Heart left ventricle (tissue), 16 donors: ENCODE data around the gene CRADD. TPM values are rescaled to one million over a fixed set of nuclear protein-coding genes. Genes with fewer than 3 reads are reported as not detected.

ENCODE experiments used
- ATAC-seq, 4 donors: fragments of 200-7000 bp; cut with Tn5 transposase; one replicate each; pipeline ENCODE4 v1.9.1; 2020 to 2022; ENCODE audit warnings: moderate library complexity in 4 of 4, mild to moderate bottlenecking in 3 of 4, moderate number of reproducible peaks in 1 of 4
- DNase-seq, 5 donors: peaks; one replicate each; pipeline ENCODE4 v3.0.0-alpha.2; 2020
- H3K27ac ChIP-seq, 12 donors: fragments of 200-600 bp; sonication (generic) in 4 of 12; one replicate each; pipeline versions ENCODE4 v1.5.0 to v1.8.0; 2016 to 2022; ENCODE audit warnings: mild to moderate bottlenecking in 2 of 12
- H3K27me3 ChIP-seq, 9 donors: fragments of 200-600 bp; sonication (generic) in 2 of 9; one replicate each; pipeline versions ENCODE4 v1.5.1 to v1.8.0; 2016 to 2022; ENCODE audit warnings: mild to moderate bottlenecking in 3 of 9
- H3K36me3 ChIP-seq, 9 donors: fragments of 200-600 bp; sonication (generic) in 2 of 9; one replicate each; pipeline versions ENCODE4 v1.5.0 to v1.8.0; 2018 to 2022; ENCODE audit warnings: mild to moderate bottlenecking in 2 of 9
- H3K4me1 ChIP-seq, 12 donors: fragments of 200-600 bp; sonication (generic) in 4 of 12; one replicate each; pipeline versions ENCODE4 v1.5.0 to v1.8.0; 2016 to 2022; ENCODE audit warnings: mild to moderate bottlenecking in 3 of 12
- H3K4me3 ChIP-seq, 12 donors: fragments of 200-600 bp; sonication (generic) in 4 of 12; one replicate each; pipeline versions ENCODE4 v1.5.0 to v1.8.0; 2017 to 2022; ENCODE audit warnings: mild to moderate bottlenecking in 9 of 12, moderate library complexity in 4 of 12
- H3K9me3 ChIP-seq, 12 donors: fragments of 200-600 bp; sonication (generic) in 4 of 12; one replicate each; pipeline versions ENCODE4 v1.5.0 to v1.8.0; 2016 to 2022; ENCODE audit warnings: mild to moderate bottlenecking in 1 of 12
- CTCF ChIP-seq, 12 donors: fragments of 200-600 bp; sonication (generic) in 4 of 12; IDR thresholded peaks; one replicate each; pipeline versions ENCODE4 v1.5.0 to v1.8.0; 2018 to 2022; ENCODE audit warnings: antibody characterized with exemption in 12 of 12, mild to moderate bottlenecking in 5 of 12
- POLR2A ChIP-seq, 2 donors: fragments of 450-650 bp; IDR thresholded peaks; one replicate each; pipeline ENCODE4 v1.6.1; 2017; ENCODE audit warnings: antibody characterized with exemption in 2 of 2, mild to moderate bottlenecking in 2 of 2, moderate library complexity in 2 of 2
- WGBS, 4 donors: extraction: QIAGEN DNeasy Blood & Tissue Kit in 2 of 4; methylation state at CpG; one replicate each; pipeline versions ENCODE4 v1.1.5 to v1.1.7; 2013 to 2018; 5-methylcytosine and 5-hydroxymethylcytosine counted together
- intact Hi-C, 10 donors: fragments of 100-400 bp; cut with DNase I; formaldehyde crosslinking; loops; one replicate each; pipeline versions ENCODE4 v1.11.1 to v1.14.2; 2022
- polyA plus RNA-seq, 2 donors: library from polyadenylated mRNA; stranded (reverse); fragments of 200-250 nt; gene quantifications; one replicate each; pipeline ENCODE4 v1.2.3, GENCODE V29; 2013
- total RNA-seq, 9 donors: library from RNA; depleted of rRNA in 2 of 9; stranded (reverse); fragments of >200 nt in 2 of 9; fragmentation: NEBNext Ultra II Directional in 3 of 9; extraction: Animal tissue kit (Norgen Biotek cat#: 25700) in 3 of 9; gene quantifications; one replicate each; pipeline versions ENCODE4 v1.1.0 to v1.2.4, GENCODE V29; 2016 to 2023
- donor health status: ischemic (EF 13 %, LVEDD 7.1; RV severe dilation, severe dysfunction).
- donor health status: healthy with polysubstance abuse.
- donor health status: DM: no; HTN: yes; CAD: no.
- donor health status: DM: no; HTN: no; CAD: no.
- donor health status: ischemic (EF 25% LVEDD 6.9; RV normal size, moderate dysfunction).
- donor health status: ischemic (EF 25% LVEDD 5.7; RV mildly dilated, moderate dysfunction).
- donor health status: healthy.
- donor health status: DM: yes; HTN: yes; CAD: no.
- donor health status: ischemic (EF 35%, LVEDD 5.7; RV mildly dilated, moderate dysfunction).
- donor health status: nonischemic (EF 11% LVEDD 7.7; RV severe dilation, severe dysfunction).
- donor health status: DM: yes; HTN: yes; CAD: no.
- donor health status: PGD.
- donor health status: ischemic (EF 29% LVEDD 5.4; RV normal size, mild dysfunction).
- donor health status: nonischemic (EF 23%, LVEDD 6.1; RV moderate dilation, normal function).

Gene CRADD
- total and polyA plus RNA-seq, 11 donors: 11.0 to 100 (median 44.5) TPM

DNA sequence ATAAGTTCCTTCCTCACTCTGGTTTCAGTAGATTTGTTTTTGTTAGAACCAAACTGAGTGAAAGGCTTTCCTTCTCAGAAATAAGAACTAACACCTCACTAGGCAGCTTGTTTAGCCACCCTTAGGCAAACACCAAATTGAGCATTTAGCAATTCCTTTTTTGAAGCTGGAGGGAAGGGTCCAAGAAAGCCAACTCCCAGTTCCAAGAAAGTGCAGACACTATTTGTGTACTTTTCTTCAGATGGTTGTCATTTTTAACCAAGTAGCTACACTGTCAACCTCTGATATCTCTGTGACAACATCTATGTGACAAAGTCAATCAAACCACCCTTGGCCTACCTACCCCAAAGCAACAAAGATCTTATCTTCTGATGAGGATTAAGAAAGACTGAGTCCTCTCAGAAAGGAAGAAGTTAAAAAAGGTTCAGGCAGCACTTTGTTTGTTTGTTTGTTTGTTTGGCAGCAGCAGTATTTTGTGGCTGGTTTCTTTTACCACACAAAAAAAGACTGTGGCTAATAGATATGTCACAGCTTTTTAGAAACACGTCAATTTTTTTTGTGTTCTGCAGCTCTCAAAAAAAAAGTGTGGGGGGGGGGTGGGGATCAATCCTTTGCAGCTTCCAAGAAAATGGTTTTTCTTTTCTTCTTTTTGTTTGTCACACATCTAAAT lies 203.8 kb downstream of the CRADD start:
- intact Hi-C loops: loop anchor here in 3 of 10 donors (5.0 to 10.0 kb wide), 3 partner anchors 34 to 214 kb away; no protein-coding TSS in a partner anchor
- DNase-seq: no peak
- H3K4me1 ChIP-seq: peaks cover 0 to 26% (median 16%) of the 10 kb centered on the region in 12 donors
- peak overlapping the region in 6 of 12 donors; percentile 4 to 36 (median 14) for H3K27ac ChIP-seq
- H3K36me3 ChIP-seq: no peaks in the 10 kb centered on the region
- no peaks in the 10 kb centered on the region for H3K27me3 ChIP-seq
- WGBS, 4 donors: 71 to 80% (median 75%) methylated on average over 1 of the region's 1 CpG
- no peak overlapping the region for H3K4me3 ChIP-seq
- no peak for ATAC-seq
- peaks cover 0 to 14% (median 7%) of the 10 kb centered on the region in 12 donors for H3K9me3 ChIP-seq
- TF ChIP-seq CTCF (IDR thresholded peaks at IDR 0.05) (no peak), POLR2A (IDR thresholded peaks at IDR 0.05) (no peak)

- intact Hi-C loops: loop anchor here in 3 of 10 donors (5.0 to 10.0 kb wide), 3 partner anchors 35 to 212 kb away; no protein-coding TSS in a partner anchor
- no peak for ATAC-seq
These were observed 205.6 kb downstream of the CRADD start for GRCh38 chr12:93882763-93883162.

DNA sequence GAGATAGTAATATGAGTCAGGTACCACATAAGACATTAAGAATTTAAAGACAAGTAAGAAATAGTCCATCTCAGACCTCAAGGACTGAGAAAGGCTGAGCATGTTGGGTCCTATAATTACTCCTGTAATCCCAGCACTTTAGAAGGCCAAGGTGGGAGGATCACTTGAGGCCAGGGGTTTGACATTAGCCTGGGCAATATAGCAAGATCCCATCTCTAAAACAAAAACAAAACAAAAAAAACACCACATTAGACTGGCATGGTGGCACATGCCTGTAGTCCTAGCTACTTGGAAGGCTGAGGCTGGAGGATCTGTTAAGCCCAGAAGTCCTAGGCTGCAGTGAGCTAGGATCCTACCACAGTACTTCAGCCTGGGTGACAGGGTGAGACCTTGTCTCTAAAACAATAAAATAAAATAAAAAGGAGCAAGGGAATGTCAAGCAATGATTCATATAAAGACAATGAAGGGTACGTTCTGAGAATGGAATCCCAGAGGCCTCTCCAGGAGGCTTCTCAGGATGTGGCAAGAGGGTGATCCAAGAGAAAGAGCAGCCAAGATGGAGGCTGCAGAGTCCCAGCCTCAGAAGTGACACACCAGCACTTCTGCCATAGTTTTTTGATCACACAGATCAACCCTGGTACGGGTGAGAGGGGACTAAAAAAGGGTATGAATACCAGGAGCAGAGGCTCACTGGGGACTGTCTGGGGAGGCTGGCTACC lies 206.4 kb downstream of the CRADD start:
- H3K9me3 ChIP-seq: no peaks in the 10 kb centered on the region
- no peak overlapping the region for H3K27ac ChIP-seq
- TF ChIP-seq POLR2A (IDR thresholded peaks at IDR 0.05) (no peak), CTCF (IDR thresholded peaks at IDR 0.05) (no peak)
- no peaks in the 10 kb centered on the region for H3K27me3 ChIP-seq
- H3K4me1 ChIP-seq: peaks cover 0 to 26% (median 16%) of the 10 kb centered on the region in 12 donors
- intact Hi-C loops: loop anchor here in 3 of 10 donors (5.0 to 10.0 kb wide), 3 partner anchors 36 to 211 kb away; no protein-coding TSS in a partner anchor
- H3K36me3 ChIP-seq: no peaks in the 10 kb centered on the region
- DNase-seq (no peak), ATAC-seq (no peak)
- 74 to 86% (median 81%) methylated on average over 2 of the region's 2 CpGs for WGBS, 4 donors
- no peak overlapping the region for H3K4me3 ChIP-seq

More at GRCh38 chr12:93882763-93883162, 205.6 kb downstream of the CRADD start:
- H3K4me1 ChIP-seq: peaks cover 0 to 26% (median 16%) of the 10 kb centered on the region in 12 donors
- no peak for DNase-seq
- H3K27me3 ChIP-seq: no peaks in the 10 kb centered on the region
- WGBS, 4 donors: 82 to 90% (median 87%) methylated on average over 3 of the region's 3 CpGs
- no peaks in the 10 kb centered on the region for H3K9me3 ChIP-seq
- TF ChIP-seq POLR2A (IDR thresholded peaks at IDR 0.05): no peak
- TF ChIP-seq CTCF (IDR thresholded peaks at IDR 0.05): no peak
- no peaks in the 10 kb centered on the region for H3K36me3 ChIP-seq
- no peak overlapping the region for H3K27ac ChIP-seq
- no peak overlapping the region for H3K4me3 ChIP-seq
